ENCODE results near the gene ERCC1.

GRCh38 chr19:45440259-45440638, 16.5 kb upstream of the ERCC1 start:
- TF ChIP-seq POLR2AphosphoS5 (IDR thresholded peaks at IDR 0.05) (no peak), POLR2A (IDR thresholded peaks at IDR 0.05) (no peak)
- TF ChIP-seq, protein P1, sequence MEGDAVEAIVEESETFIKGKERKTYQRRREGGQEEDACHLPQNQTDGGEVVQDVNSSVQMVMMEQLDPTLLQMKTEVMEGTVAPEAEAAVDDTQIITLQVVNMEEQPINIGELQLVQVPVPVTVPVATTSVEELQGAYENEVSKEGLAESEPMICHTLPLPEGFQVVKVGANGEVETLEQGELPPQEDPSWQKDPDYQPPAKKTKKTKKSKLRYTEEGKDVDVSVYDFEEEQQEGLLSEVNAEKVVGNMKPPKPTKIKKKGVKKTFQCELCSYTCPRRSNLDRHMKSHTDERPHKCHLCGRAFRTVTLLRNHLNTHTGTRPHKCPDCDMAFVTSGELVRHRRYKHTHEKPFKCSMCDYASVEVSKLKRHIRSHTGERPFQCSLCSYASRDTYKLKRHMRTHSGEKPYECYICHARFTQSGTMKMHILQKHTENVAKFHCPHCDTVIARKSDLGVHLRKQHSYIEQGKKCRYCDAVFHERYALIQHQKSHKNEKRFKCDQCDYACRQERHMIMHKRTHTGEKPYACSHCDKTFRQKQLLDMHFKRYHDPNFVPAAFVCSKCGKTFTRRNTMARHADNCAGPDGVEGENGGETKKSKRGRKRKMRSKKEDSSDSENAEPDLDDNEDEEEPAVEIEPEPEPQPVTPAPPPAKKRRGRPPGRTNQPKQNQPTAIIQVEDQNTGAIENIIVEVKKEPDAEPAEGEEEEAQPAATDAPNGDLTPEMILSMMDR (IDR thresholded peaks at IDR 0.05), result no peak

Data from breast epithelium (tissue), 3 donors.